GM21619 (cell line): ENCODE results near the gene ADM2.

Source experiments
- ATAC-seq: cut with Tn5 transposase; IDR thresholded peaks from one replicate; pipeline ENCODE4 v1.9.1; 2021; ENCODE audit not compliant: unreplicated experiment

The ADM2 gene

DNA sequence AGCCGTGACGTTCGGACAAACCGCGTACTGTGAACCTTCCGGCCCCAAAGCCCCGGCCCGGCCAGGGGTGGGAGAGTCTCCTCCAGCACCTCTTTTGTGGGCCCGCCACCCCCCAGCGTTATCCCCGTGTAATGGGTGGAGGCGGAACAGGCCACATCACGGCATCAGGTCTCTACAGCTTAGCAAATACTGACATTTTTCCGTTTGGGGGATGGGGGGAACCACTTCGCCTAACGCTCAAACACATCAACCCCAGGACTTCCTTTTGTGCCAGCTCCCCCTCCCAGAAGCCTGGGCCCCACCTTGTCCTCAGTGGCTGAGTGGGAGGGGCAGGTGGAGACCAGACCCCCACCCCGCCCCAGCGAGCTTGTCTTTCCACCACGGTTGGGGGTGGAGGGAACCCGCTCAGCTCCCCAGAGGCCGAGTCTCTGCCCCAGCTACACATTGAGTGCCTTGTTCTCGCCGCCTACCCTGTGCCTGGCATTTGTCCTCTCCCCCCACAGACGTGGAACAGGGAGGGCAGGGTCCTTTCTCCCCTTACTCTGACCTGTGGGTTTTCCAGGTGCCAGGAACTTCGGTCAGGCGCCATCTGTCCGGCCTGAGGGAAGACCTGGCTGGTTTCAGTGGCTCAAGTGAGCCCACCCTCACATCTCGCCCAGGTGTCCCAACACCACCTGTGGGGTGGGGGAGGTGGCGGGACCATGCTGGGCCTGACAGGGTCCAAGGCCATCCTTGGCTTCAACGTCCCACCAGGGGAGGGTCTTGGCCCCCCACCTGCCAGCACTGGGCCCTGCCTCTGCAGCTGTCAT, 36.1 kb upstream of the ADM2 start:
- no peak for ATAC-seq

DNA sequence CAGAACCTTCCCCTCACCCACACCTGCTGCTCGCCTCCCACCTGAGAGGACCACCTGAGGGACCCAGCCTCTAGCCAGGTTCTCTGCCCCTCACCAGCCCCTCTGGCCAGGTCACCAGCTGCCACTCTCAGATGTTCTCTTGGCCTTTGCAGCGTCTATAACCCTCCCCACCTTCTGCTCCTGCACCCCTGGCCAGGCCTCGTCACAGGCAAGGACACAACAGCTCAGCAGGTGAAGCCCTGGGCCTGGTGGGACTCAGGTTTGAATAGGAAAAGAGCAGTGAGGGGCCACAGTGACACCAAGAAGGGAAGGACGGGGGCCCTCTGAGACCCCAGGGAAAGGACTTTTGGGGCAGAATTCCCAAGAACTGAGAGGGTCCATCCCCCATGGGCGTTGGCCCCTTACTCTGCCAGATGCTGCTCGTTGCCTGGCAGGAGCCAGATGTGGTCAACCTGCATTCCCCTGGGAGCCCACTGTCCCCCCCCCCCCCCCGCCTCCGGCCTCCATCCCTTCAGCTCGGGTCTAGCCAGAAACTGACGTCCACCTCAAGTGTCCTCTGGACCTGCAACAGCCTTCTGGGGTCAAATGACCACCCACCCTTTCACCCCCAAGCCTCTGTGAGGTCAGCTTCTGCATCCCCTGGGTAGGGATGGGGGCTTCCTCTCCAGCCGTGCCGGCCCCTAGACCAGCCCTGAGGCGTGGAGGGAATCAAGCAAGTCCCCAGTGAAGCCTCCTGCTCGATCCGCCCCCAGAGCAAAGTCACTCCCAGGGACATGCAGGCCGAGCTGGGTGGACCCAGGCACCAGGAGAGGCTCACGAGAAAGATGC, 35.2 kb upstream of the ADM2 start:
- ATAC-seq = no peak

GRCh38 chr22:50446708-50447575, 34.4 kb upstream of the ADM2 start:
- no peak for ATAC-seq

DNA sequence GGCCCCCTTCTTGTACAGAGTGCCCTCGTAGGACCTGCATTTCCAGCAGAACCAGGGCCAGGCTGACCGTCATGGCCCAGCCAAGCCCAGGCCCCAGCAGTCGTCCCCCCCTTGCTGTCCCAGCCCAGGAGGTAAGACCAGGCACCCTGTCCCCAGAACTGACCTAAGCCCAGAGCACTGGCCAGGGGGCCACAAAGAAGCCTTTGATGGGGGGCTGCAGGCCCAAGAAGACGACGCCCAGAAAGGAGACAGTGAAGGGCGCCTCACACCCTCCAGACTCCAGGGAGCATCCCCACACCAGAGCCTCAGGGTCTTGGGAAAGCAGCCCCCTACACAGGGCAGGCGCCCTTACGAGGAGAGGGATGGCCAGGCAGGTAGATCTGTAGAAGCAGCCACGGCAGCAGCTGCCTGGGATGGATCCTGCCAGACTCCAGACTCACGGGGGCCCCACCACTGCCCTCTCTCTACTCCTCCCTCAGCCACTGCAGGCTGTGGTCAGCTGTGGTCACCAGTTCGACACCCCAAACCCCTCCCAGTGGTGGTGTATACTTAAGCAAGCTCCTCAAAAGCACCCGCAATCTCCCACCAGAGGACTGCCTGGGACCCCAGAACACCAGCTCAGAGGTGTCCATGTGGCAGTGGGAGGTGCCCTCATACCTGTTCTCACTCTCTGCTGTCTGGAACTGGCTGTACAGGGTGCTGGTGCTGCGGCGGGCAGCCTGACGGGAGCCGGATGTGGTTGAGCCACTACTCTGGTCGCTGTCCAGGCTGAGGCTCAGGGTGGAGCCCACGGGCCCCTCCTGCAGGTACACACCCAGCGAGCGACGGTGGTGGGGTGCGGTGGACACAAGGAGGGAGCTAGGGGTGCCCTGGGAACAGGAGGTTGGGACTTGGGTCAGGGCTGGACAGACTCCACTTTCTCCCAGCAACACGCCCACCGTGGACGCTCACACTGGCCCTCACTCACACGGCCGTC, 33.5 kb upstream of the ADM2 start:
- ATAC-seq = no peak

GRCh38 chr22:50452649-50453048, 28.7 kb upstream of the ADM2 start:
- ATAC-seq = no peak

DNA sequence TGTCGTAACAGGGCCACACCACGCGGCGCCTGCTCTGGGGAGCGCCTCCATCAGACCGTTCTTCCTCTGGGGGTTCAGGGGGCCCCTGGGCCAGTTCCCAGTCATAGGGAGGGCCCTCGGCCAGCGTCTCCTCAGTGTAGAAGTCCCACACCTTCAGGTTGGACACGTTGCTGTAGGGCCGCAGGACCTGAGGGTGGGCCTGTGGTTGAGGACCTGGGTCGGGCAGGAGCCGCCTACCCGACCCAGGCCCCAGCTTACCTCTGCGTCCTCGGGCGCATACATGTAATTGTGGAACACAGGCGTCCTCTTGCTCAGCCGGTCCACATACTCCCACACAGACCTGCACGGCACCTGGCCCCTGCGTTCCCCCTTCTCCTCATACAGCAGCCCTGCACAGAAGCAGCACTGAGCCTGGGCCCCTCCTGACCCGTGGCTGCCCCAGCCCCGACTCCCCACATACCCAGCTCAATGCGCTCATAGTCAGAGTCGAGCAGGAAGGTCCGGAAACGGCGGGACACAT, 26.7 kb upstream of the ADM2 start:
- ATAC-seq = no peak

- ATAC-seq = no peak
Observed at GRCh38 chr22:50455201-50455600, 26.1 kb upstream of the ADM2 start.

DNA sequence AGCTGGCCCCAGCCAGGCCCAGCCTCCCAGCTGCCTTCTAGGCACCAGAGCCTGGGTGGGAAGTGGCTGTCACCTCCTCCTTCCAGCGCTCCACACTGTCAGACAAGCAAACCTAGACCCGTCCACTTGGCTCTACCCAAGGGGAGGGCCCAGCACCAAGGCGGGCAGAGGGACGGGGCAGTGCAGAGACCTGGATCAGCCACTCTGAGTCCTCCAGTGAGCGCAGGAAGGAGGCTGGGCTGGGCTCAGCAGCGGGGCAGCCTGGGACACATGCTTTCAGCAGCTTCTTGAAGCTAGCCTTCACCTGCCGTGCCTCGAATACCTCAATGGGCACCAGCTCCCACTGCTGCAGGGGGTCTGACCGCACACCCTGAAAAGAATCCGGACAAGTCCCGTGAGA, 25.3 kb upstream of the ADM2 start:
- ATAC-seq = no peak

DNA sequence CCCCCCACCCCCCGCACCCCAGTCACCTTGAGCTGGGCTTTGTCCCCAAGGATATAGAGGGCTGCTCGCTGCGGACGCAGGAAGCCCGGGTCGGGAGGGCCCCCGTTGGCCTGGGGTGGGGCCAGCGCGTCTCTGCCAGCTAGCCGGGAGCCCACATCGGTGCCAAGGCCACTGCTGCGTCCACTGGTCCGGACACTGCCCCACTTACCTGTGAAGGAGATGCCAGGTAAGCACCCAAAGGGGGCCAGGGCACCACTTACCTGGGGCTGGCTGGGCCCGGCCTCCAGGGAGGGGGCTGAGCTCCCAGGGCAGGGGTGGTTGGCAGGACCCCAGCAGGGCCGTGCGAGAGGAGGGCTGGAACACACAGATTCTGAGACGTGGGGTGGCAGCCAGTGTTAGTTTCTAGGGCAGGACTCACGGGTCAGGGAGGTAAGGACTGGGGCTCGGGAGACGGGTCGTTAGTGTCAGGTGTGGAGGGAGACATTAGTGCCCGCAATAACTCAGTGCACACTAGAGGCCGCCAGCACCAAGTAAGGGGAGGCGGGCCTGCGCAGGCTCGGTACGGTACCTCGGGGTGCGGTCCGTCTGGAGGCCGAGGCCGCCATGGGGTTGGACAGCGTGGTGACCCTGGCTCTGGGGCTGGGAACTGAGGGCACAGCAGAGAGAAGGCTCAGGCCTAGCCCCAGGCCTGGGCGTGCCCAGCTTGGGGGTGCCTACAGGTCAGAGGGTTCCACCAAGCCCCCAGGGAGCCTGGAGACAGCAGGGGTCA, 24.7 kb upstream of the ADM2 start:
- no peak for ATAC-seq

DNA sequence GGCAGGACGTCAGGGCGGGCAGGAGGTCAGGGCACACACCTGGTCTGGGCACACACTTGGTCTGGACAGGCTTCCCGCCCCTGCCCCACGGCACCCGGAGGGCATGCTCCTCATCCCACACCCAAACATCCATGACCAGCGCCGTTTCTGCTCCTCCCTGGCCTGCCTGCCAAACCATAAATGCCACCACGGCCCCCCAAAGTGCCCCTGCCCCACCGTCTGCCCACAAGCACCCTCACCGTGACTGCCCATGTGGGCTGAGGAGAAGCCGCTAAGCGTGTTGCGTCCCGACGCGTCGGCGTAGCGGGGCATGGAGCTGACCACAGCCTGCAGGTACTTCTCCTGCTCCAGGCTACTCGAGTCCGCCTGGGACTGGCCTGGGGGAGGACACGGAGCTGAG, 22.3 kb upstream of the ADM2 start:
- no peak for ATAC-seq

GRCh38 chr22:50459496-50460140, 21.7 kb upstream of the ADM2 start:
- ATAC-seq = no peak

GRCh38 chr22:50460938-50461337, 20.4 kb upstream of the ADM2 start:
- ATAC-seq = no peak

- ATAC-seq = no peak
Observed at GRCh38 chr22:50461536-50461935, 19.8 kb upstream of the ADM2 start.

DNA sequence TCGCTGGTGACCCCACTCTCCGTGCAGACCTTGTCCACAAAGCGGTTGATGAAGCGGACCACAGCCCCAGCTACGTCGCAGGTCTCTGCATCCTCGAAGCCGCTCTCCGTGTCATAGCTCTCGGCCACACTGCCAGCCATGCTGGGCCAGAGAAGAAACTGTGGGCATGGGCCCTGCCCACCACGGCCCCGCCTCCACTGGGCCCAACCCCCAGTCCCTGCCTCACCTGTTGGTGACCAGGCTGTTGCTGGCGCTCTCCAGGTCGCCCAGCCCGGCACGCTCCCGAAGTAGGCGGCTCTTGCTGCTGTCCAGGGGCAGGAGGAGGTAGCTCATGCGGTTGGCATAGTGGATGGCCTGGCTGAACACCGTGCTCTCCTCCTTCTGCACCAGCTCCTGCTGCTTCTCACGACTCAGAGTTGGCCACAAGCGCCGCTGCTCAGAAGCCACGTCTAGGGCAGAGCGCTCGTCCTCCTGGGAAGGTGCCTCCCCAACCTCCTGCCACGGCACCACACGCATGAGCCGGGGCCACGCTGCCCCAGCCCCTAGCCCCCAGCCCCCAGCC, 19.3 kb upstream of the ADM2 start:
- no peak for ATAC-seq

DNA sequence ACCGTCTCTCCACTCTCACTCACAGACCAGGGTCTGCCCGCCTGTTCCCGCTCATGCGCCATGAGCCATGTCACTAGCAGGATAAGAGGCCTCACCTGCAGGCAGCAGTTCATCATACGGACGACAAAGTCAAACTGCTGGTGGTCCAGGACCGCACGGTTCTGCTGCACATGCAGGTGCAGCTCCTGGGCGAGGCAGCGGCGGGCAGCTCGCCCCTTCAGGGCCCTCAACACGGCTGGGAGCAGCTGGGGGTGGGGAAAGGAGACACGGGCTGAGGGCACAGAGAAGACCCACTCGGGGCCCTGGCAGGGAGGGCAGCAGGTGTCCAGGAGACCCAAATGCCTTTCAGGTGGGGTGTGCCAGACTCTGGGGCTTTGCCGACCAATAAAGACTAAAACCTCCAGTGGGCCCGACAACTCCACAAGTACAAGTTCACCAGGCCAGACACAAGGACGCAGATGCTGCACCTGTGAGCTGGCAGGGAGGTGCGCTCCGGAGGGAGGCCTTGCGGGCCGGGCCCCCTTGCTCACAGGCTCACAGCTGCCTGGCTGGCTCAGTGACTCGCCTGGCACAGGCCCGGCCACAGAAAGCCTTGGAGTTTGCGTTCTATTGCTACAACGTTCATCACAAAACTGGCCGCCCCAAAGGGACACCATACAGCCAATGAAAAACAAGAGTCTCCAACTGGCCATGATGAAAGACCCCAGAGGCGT, 18.0 kb upstream of the ADM2 start:
- ATAC-seq = no peak

GRCh38 chr22:50464451-50464850, 16.9 kb upstream of the ADM2 start:
- ATAC-seq = no peak

DNA sequence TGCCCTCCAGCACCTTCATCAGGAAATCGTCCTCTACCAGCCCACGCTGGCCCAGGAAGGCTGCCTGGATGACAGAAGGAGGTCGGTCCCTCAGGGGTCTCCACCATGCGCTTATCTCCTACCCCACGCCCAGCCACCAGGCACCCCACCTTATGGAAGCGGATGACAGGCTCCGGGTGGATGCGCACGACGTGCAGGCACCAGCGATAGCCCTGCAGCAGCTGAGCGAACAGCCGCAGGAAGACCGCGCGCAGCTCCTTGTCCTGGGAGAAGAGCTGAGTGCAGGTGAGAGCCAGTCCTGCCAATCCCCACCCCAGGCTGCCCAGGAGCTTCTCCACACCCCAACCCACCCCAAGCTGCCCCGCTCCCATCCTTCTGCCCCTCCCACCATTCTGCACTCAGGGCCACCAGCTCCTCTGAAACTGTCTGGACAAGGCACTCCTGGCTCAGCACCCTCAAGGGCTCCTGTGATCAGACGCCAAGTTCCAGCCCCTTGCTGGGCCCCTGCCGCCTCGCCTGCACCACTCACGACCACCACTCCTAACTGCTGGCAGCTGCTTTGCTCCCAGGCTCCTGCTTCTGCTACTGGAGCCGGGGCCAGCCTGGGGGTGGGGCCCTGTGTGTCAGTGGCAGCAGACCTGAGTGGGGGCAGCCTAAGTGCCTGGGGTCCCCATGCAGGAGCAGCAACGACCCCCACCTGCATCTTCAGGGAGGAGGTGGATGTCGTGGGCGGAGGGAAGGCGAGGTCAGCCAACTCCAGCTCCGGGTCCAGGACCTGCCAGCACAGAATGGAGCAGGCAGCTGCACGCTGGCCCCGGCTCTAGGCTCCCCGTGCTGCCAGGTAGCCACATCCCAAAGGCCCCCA, 16.0 kb upstream of the ADM2 start:
- ATAC-seq = no peak
